Stimulated activated CD4-positive, alpha-beta T cell treated with anti-CD3 and anti-CD28 coated beads, Interleukin-4, amount 100 ng/mL, for 24 hours (primary cell): ENCODE data around the gene POC1B.

Experiments used
- DNase-seq: peaks from one replicate; pipeline ENCODE4 v3.0.0-alpha.2; 2020

Gene POC1B

DNA sequence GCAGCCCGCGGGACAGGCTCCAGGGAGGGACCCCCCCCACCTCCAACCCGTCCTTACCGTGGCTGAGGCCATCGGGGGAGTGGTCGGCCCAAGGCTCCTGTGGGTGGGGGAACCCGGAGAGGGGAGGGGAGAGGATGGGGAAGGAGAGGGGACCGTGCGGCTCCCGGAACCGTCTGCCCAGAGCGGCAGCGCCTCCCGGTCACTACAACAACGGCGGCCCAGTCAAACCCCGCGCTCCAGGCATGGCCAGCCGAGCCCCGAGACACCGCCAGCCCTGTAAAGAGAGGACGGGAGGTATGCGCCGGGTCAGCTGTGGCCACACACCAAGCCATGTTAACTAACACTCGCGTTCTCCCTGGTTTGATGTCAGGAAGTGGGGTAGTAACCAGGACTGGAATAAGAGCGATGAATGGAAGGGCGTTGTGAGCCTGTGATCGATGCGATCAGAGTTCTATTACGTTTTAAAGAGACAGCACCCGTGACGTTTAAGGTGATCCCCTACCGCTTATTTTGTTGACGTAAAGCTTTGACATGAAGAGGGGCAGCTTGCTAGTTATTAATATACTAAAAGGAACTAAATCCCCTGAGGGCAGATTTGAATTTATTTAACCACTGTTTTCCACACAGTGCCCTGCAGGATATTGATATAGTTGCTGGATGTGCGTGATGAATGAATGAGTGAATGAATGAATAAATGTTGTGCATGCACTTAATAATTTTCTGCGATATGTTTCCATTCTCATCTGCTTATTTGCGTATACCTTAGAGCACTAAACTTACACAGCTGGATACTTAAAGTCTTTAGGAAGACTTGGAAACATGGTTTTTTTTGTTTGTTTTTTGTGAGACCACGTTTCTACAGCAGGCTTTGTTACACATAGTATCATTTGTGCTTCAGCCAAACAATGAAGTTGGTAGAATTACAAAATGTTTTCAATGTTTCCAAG, at the start of gene POC1B:
Gene POC1B (minus strand): TSS at position 224 of the 947 bp plus-strand sequence. CDS start 152 bp downstream, at position 72.
- peak; percentile 76 for DNase-seq

GRCh38 chr12:89575374-89575773, 49.5 kb upstream of the POC1B start:
- no peak for DNase-seq

DNA sequence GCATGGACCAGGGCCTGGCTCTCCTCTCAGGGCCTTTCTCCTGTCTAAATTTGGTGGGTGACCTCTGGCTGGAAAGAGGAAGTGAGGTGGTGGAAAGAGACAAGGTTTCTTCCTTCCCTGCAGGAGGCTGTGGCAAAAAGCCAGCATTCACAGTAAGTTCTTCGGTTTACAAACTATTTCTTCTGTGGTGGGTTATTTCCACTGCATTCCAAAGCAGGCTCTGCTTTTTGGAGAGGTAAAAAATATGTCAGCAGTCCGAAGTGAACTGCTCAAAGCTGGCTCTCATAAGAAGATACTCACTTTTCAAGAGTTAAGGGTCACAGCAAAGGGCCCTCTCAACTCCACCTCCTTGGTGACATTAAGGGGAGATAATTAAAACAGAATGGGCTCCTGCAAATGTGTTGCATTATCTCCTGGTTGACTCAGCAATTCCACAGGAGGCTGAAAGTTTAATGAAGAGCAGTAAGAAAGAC, 48.9 kb upstream of the POC1B start:
- DNase-seq, result no peak

- DNase-seq, result no peak
Measured at GRCh38 chr12:89573051-89573810, 47.4 kb upstream of the POC1B start.

DNA sequence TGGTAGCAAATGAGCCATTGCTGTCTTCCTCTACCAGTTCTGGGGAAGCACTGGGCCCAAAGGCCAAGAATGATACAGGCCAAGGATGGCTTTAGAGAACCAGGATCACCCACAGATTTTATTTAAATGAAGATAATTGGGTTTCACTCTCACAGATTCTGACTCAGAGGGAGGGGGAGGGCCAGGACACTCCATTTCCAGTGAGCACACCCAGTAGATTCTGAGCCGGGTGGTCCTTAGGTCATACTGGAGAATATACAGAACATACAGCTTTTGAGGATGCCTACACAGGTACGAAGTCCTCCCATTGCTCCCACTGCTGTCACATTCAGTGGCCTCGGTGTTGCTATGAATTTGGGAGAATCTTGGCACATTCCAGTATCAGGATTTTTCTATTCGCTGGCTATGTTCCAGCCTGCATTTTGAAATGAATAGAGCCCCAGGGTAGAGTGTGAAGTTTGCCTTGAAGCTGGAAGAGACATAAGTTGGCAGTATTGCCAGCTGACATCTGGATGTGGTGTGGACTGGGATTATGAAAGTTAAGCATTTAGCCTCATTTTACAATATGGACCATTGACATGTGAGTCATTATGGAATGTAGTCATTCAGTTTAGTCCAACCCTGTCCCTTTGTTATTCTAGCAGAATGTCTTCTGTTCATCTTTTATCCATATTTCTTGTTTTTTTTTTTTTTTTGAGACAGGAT, 45.8 kb upstream of the POC1B start:
- no peak for DNase-seq

DNA sequence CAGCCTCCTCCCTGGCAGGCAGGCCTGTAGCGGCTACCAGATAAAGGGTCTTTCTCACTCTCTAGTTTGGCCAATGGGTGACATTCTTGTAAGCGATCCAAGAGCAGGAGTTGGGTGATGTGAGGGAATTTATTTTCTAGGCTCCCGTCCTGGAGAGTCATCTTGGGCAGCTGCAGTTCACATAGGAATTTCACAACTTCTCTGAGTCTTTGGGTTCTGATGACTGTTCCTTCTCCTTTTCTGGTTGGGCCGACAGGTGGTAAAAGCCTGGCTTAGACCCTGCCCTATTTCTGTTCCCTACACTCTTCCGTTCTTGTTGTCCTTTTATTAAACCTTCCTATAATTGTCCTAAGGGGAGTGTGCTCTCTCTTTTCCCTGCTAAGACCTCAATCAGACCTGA, 42.6 kb upstream of the POC1B start:
- no peak for DNase-seq

DNA sequence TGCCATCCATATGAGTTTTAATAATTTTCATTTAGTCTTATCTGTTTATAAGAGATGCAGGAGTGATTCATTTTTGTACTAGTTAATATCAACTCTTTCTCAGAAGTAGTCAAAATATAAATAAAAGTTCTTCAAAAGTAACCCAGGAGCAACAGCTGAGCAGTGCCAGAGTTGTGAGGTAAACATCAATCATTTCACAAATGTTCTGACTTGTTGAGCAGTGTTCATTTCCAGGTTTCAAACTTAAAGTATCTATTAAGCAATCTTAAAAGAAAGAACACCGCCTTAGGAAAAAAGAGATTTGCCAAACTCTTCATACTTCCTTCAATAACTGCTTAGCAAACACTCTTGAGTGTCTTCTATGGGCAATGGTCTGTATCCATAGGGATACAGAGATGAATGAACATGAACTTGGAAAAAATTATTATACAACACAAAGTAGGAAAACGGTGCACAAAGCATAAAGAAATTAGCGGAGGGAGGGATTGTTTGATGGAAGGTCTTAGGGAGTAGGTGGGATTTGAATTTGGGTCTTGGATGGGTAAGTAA, 41.9 kb upstream of the POC1B start:
- DNase-seq, result no peak

DNA sequence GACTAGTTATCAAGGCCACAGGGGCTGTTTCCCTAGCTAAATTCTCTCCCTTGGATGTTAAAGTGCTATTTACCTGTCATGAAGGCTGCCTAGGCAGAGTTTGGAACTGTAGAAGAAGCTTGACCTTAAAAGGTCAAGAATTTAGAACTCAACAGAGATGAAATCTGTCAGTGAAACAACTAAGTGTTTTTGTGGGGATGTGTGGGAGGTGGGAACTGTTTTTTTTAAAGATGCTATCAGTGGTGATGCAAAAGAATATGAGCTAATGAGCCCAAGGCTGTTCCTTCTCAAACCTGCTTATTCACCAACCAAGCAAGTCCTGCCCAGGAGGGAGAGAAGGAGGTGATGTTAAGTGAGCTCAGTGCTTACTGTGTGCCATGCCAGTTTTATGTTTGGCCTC, 40.8 kb upstream of the POC1B start:
- no peak for DNase-seq

GRCh38 chr12:89565002-89565401, 39.2 kb upstream of the POC1B start:
- no peak for DNase-seq

DNA sequence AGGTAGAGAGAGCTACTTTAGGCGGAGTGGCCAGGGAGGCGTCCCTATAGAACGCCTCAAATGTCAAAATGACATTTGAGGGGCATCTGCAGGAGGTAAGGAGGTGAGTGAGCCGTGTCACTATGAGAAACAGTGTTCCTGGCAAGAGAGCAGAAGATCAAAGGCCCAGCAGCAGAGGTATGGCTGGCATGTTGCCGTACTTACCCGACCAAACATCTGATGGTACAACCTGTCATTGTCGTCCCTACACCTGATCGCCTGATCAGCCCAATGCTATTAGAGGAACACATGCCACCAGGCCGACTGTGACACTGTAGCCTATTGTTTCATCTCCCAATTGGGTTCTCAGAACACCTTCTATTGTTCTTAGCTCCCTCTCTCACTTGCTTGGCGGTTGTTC, 33.9 kb upstream of the POC1B start:
- DNase-seq, result no peak

DNA sequence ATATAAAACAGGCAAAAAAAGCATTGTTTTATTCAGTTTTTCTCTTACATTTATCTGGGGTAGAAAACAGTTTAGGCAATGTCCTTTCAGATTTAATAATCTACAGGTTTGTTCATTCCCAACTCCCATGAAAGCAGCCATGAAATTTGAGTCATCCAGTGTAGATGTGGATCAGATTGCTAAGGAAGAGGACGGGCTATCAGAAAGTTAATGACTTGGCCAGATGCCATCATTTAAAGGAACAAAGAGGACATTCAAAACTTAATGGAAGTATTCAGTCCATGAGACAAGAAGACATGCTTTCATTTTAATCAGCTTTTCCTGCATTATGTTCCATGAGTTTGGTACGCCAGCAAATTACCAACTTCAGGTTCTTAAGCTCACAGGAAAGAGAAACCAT, 31.1 kb upstream of the POC1B start:
- no peak for DNase-seq

- no peak for DNase-seq
Measured at GRCh38 chr12:89552376-89552775, 26.5 kb upstream of the POC1B start.

GRCh38 chr12:89551747-89552146, 25.9 kb upstream of the POC1B start:
- no peak for DNase-seq

DNA sequence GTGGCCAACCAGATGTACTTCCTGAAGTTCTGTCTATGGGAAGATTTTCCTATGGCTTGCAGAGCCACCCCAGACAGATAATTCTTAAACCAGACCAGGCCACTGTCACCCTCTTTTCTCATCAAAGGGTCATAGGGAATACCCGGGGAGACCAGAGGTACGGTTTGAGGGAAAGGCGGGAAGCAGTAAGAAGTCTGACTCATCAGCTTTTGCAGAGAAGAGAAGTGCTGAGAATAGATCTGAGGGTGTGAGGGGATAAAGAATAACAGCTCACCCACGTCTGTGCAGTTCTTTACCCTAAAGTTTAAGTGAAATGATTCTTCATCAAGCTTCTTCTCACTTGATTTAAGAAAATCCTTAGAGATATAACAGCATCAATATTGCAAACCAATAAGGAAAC, 21.3 kb upstream of the POC1B start:
- DNase-seq, result no peak

- DNase-seq, result no peak
Measured at GRCh38 chr12:89546151-89546550, 20.3 kb upstream of the POC1B start.

DNA sequence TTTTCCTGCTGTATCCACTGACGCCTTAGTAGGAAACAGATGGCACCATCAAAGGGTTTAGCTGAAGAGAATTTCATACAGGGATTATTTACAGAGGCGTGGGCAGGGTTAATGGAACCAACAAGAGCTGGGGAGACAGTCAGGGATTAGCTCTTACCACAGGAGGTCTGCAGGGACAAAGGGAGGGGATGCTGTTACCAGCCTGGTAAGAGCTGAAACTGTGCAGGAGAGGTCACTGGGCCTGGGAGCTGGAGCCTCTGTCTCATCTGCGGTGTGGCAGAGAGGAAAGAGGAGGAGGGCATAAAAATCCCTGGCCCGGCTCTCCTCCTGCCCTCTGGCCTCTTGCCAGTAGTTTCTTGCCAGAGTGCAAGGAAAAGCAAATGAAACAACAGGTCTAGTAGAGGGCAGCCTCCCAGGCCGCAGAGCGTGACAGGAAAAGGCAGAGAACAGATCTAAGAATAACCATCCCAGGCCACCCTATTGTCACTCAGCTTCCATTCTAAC, 18.9 kb upstream of the POC1B start:
- DNase-seq, result no peak

GRCh38 chr12:89544022-89544421, 18.2 kb upstream of the POC1B start:
- DNase-seq, result no peak

DNA sequence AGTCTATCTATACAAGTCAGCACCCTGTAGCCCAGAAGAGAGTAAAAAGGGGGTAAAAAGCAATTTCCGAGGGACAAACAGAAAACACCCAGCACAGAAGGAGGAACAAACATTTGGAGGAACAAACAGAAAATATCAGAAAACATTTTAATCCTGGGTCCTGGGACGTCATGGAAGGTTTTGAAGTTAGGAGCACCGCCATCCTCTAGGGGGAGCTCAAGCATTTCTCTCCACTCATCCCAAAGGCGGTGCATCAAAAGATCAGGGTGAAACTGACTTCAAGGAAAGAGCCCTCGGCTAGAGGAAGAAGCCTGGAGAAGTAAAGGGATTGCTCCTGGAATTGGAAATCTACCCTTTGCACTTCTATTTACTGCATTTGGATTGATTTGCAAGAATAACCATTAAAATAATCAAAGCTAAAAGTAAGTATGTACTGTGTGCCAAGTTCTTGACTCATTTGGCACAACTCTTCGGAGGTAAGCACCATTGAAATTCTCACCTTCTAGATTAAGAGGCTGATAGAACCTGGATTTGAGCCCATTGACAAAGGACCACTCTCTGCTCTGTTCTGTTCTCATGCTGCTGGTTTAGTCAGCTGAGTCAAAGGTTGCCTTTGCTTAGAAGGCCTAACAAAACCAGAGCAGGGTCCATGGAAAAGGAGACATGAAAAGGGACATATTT, 17.2 kb upstream of the POC1B start:
- DNase-seq, result peak; percentile 70

- no peak for DNase-seq
Measured at GRCh38 chr12:89542236-89542635, 16.4 kb upstream of the POC1B start.

GRCh38 chr12:89540586-89540985, 14.7 kb upstream of the POC1B start:
- DNase-seq, result no peak

- no peak for DNase-seq
Measured at GRCh38 chr12:89539426-89540223, 13.8 kb upstream of the POC1B start.
